Astrocyte (in vitro differentiated cells and primary cell): ENCODE results near the gene PKLR.

ENCODE experiments used
- CTCF ChIP-seq: IDR thresholded peaks from 2 replicates; pipeline ENCODE4 v1.5.1; 2011; ENCODE audit warnings: low read depth, mild to moderate bottlenecking, inconsistent platforms, low read length, moderate library complexity; ENCODE audit not compliant: insufficient read depth
- EZH2 ChIP-seq: IDR thresholded peaks from 2 replicates; pipeline ENCODE4 v1.6.1; 2012; ENCODE audit warnings: mild to moderate bottlenecking, low read length, inconsistent platforms; ENCODE audit not compliant: insufficient read depth

GRCh38 chr1:155320252-155320651 lies 19.0 kb upstream of the PKLR start:
- TF ChIP-seq EZH2 (no peak), CTCF (no peak)
